ENCODE measurements around the gene C1QTNF1. TPM values are rescaled to one million over a fixed set of nuclear protein-coding genes. Genes with fewer than 3 reads are reported as not detected.

Gene C1QTNF1
- total RNA-seq, 2 donors from 2014 or later: 10.4 to 12.1 TPM

DNA sequence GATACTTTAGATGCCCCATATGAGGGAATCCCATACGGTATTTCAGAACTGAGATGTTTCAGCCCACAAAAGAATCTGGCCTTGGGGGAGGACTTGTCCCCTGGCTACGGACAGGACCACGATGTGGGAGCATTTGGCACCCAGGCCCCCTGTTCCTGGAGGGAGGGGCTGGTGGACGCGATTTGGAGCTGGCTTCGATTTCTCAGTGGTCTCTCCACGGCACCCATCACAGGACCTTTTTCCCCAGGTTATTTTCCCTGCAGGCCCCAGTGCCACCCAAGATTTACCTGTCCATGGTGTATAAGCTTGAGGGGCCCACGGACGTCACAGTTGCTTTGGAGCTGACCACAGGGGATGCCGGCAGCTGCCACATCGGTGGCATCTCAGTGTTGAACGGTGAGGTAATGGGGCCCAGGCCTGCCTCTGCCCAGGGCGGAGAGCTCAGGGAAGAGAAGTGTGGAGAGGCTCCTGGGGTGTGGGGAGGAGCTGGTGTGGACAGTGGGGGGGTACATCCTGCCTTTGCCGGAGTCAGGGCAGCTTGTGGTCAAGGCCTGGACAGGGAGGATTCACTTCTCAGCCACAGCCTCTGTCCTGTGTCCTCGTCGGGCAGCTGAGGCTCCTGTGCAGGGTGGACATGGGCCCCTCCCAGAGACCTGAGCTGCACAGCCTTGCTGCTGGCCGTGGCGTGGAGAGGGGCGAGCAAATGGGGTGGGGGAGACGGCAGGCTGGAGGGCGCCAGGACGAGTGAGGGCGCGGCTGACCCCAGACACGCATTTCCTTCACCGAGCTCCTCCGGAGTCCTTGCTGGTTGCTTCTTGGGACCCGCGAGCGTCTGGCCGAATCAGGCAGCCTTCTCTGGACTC lies 60.6 kb downstream of the C1QTNF1 start:
- no peak overlapping the region for H3K27ac ChIP-seq
- no peaks in the 10 kb centered on the region for H3K27me3 ChIP-seq
- TF ChIP-seq, protein P1, sequence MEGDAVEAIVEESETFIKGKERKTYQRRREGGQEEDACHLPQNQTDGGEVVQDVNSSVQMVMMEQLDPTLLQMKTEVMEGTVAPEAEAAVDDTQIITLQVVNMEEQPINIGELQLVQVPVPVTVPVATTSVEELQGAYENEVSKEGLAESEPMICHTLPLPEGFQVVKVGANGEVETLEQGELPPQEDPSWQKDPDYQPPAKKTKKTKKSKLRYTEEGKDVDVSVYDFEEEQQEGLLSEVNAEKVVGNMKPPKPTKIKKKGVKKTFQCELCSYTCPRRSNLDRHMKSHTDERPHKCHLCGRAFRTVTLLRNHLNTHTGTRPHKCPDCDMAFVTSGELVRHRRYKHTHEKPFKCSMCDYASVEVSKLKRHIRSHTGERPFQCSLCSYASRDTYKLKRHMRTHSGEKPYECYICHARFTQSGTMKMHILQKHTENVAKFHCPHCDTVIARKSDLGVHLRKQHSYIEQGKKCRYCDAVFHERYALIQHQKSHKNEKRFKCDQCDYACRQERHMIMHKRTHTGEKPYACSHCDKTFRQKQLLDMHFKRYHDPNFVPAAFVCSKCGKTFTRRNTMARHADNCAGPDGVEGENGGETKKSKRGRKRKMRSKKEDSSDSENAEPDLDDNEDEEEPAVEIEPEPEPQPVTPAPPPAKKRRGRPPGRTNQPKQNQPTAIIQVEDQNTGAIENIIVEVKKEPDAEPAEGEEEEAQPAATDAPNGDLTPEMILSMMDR (IDR thresholded peaks at IDR 0.05): no peak
- no peaks in the 10 kb centered on the region for H3K4me1 ChIP-seq
- H3K9ac ChIP-seq (ENCODE audit: low read depth in 2 of 2, low read length in 2 of 2): no peak overlapping the region
- no peaks in the 10 kb centered on the region for H3K36me3 ChIP-seq
- no peak overlapping the region for H3K4me3 ChIP-seq
- H3K9me3 ChIP-seq: no peaks in the 10 kb centered on the region
- intact Hi-C loops (cut with DNase I): no loop called here
- DNase-seq: no peak

DNA sequence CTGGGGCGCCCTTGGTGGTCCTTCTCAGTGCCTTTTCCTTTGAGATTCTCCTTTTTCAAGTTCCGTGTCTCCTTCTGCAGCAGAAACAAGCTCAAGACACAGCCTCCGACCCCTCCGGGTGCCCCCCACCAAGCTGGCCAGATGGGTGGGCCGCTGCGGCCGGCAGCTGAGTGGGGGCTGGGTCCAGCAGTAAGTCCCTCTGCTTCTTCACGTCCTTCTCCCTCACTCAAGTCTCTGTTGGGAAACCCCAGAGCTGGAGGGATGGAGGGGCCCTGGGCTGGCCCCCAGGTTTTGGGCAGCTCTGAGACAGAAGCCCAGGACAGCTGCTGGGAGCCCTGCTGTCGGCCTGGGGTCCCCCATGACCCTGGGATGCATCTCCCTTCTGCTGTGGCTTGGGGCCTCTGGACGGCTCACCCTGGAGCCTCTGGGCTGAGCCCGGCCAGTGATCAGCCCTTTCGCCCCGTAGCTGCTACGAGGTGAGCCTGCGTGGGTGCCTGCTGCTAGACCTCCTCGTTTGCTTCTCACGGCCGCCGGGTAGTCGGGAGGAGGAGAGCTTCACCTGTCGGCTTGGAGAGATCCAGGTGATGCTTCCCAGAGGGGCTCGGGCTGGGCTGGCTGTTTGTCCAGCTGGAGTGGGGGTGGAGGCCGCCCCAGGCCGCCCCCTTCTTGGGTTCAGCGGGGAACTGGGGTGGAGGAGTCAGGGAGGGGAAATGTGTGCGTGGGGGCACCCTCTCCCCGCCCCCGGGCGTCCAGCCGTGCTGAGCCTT lies 61.4 kb downstream of the C1QTNF1 start:
- intact Hi-C loops (cut with DNase I): no loop called here
- TF ChIP-seq, protein P1 (IDR thresholded peaks at IDR 0.05): no peak
- Histone ChIP-seq H3K27me3 (no peaks in the 10 kb centered on the region), H3K27ac (no peak overlapping the region), H3K9ac (ENCODE audit: low read depth in 2 of 2, low read length in 2 of 2) (no peak overlapping the region), H3K9me3 (no peaks in the 10 kb centered on the region), H3K4me1 (no peaks in the 10 kb centered on the region), H3K36me3 (no peaks in the 10 kb centered on the region), H3K4me3 (no peak overlapping the region)
- DNase-seq: no peak

- Histone ChIP-seq H3K27ac (no peak overlapping the region), H3K4me1 (no peaks in the 10 kb centered on the region), H3K4me3 (no peak overlapping the region), H3K36me3 (no peaks in the 10 kb centered on the region), H3K27me3 (no peaks in the 10 kb centered on the region), H3K9me3 (no peaks in the 10 kb centered on the region), H3K9ac (ENCODE audit: low read depth in 2 of 2, low read length in 2 of 2) (no peak overlapping the region)
- TF ChIP-seq, protein P1 (IDR thresholded peaks at IDR 0.05): no peak
- DNase-seq: no peak
- intact Hi-C loops (cut with DNase I): no loop called here
These were observed 62.1 kb downstream of the C1QTNF1 start for GRCh38 chr17:79085921-79086551.

DNA sequence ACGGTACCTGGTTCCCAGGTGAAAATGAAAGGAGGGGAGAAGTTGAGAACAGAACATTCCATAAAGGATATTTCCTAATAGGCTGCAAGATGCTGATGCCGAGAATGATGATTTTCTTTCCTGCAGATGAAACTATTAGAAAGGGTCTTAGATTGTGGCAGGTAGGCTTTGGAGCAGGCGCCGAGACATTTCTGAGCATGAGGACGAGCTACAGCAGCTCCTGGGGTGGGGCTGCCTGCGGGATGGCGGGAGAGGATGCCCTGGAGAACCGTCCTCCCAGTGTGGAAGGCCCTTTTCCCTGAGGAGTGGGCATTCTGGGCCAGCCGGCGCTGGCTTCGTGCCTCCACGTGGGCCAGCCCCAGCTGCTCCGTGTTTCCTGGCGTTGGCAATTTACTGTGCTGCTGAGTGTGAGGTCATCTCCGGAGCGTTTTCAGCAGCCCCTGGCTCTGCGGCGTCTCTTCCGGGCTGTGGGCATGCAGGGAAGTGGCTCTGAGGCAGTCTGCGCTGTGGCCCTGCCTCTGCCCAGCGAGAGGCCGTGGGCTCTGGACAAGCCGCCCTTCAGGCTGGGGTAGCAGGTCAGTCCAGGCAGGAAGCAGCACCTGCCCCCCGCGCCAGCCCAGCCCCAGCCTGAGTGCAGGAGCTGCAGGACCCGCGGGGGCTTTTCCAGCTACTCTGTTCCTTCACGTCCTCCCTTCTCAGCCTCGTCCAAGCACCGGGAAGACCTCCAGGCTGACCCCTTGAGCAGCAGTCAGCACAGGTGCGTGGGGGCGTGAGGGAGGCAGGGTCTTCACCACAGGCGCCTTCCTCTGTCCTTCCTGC lies 62.8 kb downstream of the C1QTNF1 start:
- DNase-seq: no peak
- Histone ChIP-seq H3K4me1 (no peaks in the 10 kb centered on the region), H3K9me3 (no peaks in the 10 kb centered on the region), H3K27ac (no peak overlapping the region), H3K4me3 (no peak overlapping the region), H3K9ac (ENCODE audit: low read depth in 2 of 2, low read length in 2 of 2) (no peak overlapping the region), H3K36me3 (no peaks in the 10 kb centered on the region), H3K27me3 (no peaks in the 10 kb centered on the region)
- TF ChIP-seq, protein P1 (IDR thresholded peaks at IDR 0.05): no peak
- intact Hi-C loops (cut with DNase I): no loop called here
